GM12801 (cell line): ENCODE results near the gene AGAP1.

Experiments used
- TF ChIP-seq, protein P1 (sequence below): IDR thresholded peaks from one replicate; pipeline ENCODE4 v1.5.1; 2011; ENCODE audit warnings: control low read depth; ENCODE audit not compliant: insufficient read length; ENCODE audit errors: extremely low read depth

The AGAP1 gene

DNA sequence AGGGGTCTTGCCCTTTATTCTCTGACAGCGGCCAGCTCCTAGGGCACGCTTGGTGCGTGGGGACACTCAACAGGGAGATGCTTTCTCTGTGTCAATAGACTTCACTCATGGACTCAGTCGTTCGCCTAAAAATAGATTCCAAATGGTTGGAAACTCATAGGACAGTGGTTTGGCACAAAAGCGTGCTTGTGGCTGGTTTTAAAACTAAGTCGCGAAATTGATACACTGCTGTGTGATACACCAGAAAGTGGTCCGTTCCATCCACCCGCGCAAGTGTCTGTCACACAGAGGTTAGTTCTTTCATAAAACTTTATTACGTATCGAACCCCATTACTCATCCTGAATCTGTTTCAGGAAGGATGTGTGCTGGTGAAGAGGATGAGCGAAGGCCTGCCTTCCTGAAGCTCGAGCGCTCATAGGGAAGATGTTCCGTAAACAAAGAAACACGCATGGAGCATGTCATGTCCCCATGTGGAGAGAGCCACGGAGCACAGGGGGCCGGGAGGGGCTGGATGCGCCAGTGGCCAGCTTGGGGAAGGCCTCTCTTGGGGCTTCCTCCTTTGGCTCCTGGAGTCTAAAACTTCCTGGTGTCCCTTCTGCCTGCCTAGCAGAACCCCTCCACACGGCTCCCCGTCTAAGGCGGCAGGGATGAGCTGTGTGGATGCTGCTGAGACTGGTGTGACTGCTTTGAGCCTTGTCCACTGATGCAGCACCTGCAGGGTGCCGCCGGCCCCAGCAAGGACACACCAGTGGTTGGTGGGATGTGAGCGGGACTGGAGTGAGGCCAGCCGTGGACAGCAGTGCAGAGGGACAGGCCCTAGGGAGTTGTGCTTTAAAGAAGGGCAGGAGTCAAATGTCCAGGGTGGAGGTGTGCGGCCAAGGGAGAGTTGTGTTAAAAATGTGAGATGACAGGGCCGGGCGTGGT, 467.1 kb downstream of the AGAP1 start:
- TF ChIP-seq, protein P1, sequence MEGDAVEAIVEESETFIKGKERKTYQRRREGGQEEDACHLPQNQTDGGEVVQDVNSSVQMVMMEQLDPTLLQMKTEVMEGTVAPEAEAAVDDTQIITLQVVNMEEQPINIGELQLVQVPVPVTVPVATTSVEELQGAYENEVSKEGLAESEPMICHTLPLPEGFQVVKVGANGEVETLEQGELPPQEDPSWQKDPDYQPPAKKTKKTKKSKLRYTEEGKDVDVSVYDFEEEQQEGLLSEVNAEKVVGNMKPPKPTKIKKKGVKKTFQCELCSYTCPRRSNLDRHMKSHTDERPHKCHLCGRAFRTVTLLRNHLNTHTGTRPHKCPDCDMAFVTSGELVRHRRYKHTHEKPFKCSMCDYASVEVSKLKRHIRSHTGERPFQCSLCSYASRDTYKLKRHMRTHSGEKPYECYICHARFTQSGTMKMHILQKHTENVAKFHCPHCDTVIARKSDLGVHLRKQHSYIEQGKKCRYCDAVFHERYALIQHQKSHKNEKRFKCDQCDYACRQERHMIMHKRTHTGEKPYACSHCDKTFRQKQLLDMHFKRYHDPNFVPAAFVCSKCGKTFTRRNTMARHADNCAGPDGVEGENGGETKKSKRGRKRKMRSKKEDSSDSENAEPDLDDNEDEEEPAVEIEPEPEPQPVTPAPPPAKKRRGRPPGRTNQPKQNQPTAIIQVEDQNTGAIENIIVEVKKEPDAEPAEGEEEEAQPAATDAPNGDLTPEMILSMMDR: no peak

- TF ChIP-seq, protein P1: no peak
These were observed 467.9 kb downstream of the AGAP1 start for GRCh38 chr2:235961711-235962110.

GRCh38 chr2:235963853-235964577, 470.2 kb downstream of the AGAP1 start:
- TF ChIP-seq, protein P1: no peak

GRCh38 chr2:235964787-235965390, 471.0 kb downstream of the AGAP1 start:
- TF ChIP-seq, protein P1: no peak

GRCh38 chr2:235966396-235966795, 472.6 kb downstream of the AGAP1 start:
- TF ChIP-seq, protein P1: no peak

GRCh38 chr2:235966932-235967757, 473.3 kb downstream of the AGAP1 start:
- TF ChIP-seq, protein P1: no peak
